Measurements from ENCODE around the gene CUBN. TPM values are rescaled to one million over a fixed set of nuclear protein-coding genes. Genes with fewer than 3 reads are reported as not detected.

CUBN gene
- total RNA-seq, 1 donor from 2014 or later = 1.3 TPM

DNA sequence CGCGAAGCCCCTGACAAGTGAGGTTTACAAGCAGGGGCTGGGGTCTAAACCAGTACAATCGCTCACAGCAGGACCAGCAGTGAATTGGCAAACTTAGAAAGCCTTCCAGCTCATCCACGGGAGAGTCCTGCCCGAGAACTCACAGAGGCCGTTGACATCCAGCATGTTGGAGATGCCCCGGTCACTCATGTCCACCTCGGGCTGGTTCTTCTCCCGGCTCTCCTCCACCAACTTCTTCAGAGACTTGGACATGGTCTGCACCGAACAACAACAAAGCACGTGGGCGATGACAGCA lies 312.8 kb downstream of the CUBN start:
- no peak for TF ChIP-seq CTCF (IDR thresholded peaks at IDR 0.05)
- peaks cover 21% of the 10 kb centered on the region for H3K4me1 ChIP-seq
- peak overlapping the region; percentile 72 for H3K27ac ChIP-seq
- H3K9me3 ChIP-seq = no peaks in the 10 kb centered on the region
- peak overlapping the region; percentile 72 for H3K4me3 ChIP-seq
- no peak for ATAC-seq
- H3K27me3 ChIP-seq = no peaks in the 10 kb centered on the region
- H3K36me3 ChIP-seq = no peaks in the 10 kb centered on the region
- DNase-seq = no peak
- intact Hi-C loops (cut with DNase I) = no loop called here

GRCh38 chr10:16816171-16816570 lies 313.4 kb downstream of the CUBN start:
- Histone ChIP-seq H3K4me1 (peaks cover 23% of the 10 kb centered on the region), H3K4me3 (peak overlapping the region; percentile 72), H3K9me3 (no peaks in the 10 kb centered on the region), H3K27me3 (no peaks in the 10 kb centered on the region), H3K27ac (peak overlapping the region; percentile 72), H3K36me3 (no peaks in the 10 kb centered on the region)
- ATAC-seq = no peak
- TF ChIP-seq CTCF (IDR thresholded peaks at IDR 0.05) = no peak
- intact Hi-C loops (cut with DNase I) = no loop called here
- DNase-seq = no peak

DNA sequence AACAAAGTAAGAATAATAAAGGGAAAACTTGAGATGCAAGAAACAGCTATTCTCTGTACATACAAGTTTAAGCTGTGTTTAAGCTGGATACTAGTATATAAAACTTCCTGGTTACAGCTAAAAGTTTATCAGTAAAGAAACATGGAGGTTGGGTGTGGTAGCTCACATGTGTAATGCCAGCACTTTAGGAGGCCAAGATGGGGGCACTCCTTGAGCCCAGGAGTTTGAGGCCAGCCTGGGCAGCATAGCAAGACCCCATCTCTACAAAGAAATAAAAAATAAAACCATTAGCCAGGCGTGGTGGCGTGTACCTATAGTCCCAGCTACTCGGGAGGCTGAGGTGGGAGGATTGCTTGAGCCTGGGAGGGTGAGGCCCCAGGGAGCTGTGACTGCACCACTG lies 315.6 kb downstream of the CUBN start:
- Histone ChIP-seq H3K36me3 (no peaks in the 10 kb centered on the region), H3K27ac (no peak overlapping the region), H3K4me3 (no peak overlapping the region), H3K9me3 (no peaks in the 10 kb centered on the region), H3K27me3 (no peaks in the 10 kb centered on the region), H3K4me1 (peaks cover 23% of the 10 kb centered on the region)
- no peak for TF ChIP-seq CTCF (IDR thresholded peaks at IDR 0.05)
- ATAC-seq (no peak), DNase-seq (no peak)
- intact Hi-C loops (cut with DNase I) = no loop called here

DNA sequence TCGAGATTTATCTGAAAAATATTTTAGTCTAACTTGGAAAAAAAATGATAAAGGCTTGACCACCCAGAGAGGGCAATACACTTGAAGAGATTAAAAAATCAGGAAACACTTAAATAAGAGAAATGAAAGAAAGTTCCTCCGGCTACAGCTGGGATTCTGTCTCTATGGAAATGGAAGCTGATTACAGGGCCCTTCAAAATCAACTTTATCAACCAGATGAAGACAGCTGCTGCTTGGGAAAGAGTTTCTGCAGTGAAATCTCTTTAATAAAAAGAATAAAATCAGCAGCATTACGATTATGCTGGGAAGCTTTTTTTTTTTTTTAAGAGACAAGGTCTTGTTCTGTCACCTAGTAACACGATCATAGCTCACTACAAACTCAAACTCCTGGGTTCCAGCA lies 316.9 kb downstream of the CUBN start:
- intact Hi-C loops (cut with DNase I) = no loop called here
- no peak for TF ChIP-seq CTCF (IDR thresholded peaks at IDR 0.05)
- Histone ChIP-seq H3K4me3 (no peak overlapping the region), H3K27me3 (no peaks in the 10 kb centered on the region), H3K27ac (no peak overlapping the region), H3K4me1 (peaks cover 17% of the 10 kb centered on the region), H3K36me3 (no peaks in the 10 kb centered on the region), H3K9me3 (no peaks in the 10 kb centered on the region)
- DNase-seq (no peak), ATAC-seq (no peak)

GRCh38 chr10:16811765-16812164 lies 317.8 kb downstream of the CUBN start:
- Histone ChIP-seq H3K27me3 (no peaks in the 10 kb centered on the region), H3K36me3 (no peaks in the 10 kb centered on the region), H3K4me3 (no peak overlapping the region), H3K9me3 (no peaks in the 10 kb centered on the region), H3K27ac (no peak overlapping the region), H3K4me1 (peaks cover 17% of the 10 kb centered on the region)
- TF ChIP-seq CTCF (IDR thresholded peaks at IDR 0.05) = no peak
- no peak for ATAC-seq
- no peak for DNase-seq
- intact Hi-C loops (cut with DNase I) = no loop called here

DNA sequence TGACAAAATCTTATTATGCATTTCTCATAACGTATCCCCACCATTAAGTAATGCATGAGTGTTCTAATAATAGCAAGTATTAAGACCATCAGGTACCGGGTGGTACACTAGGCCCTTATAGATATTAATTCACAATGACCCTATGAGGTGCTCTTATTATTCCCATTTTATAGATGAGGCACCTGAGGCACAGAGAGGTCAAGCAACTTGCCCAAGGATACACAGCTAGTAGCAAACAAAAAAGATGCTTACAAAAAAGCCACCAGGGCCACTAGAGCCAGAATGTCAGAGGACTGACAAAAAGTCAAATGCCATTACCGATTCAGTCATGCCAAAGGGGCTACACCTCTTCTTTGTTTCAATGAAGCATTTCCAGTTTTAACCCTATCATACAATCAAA lies 318.3 kb downstream of the CUBN start:
- Histone ChIP-seq H3K4me1 (peaks cover 12% of the 10 kb centered on the region), H3K27me3 (no peaks in the 10 kb centered on the region), H3K9me3 (no peaks in the 10 kb centered on the region), H3K27ac (no peak overlapping the region), H3K4me3 (no peak overlapping the region), H3K36me3 (no peaks in the 10 kb centered on the region)
- ATAC-seq = no peak
- no peak for TF ChIP-seq CTCF (IDR thresholded peaks at IDR 0.05)
- no peak for DNase-seq
- intact Hi-C loops (cut with DNase I) = no loop called here

Data from upper lobe of right lung (tissue), 1 donor.